GM19023 (cell line): ENCODE results near the gene SALL4.
"Not testable (repeated sequence)": the region's sequence is repeated elsewhere in the genome, so short reads cannot be mapped to it uniquely, and the experiment has no call there.

Experiments
- ATAC-seq: cut with Tn5 transposase; IDR thresholded peaks from one replicate; pipeline ENCODE4 v1.9.1; 2021; ENCODE audit warnings: mild to moderate bottlenecking, moderate library complexity; ENCODE audit not compliant: unreplicated experiment

The SALL4 gene

DNA sequence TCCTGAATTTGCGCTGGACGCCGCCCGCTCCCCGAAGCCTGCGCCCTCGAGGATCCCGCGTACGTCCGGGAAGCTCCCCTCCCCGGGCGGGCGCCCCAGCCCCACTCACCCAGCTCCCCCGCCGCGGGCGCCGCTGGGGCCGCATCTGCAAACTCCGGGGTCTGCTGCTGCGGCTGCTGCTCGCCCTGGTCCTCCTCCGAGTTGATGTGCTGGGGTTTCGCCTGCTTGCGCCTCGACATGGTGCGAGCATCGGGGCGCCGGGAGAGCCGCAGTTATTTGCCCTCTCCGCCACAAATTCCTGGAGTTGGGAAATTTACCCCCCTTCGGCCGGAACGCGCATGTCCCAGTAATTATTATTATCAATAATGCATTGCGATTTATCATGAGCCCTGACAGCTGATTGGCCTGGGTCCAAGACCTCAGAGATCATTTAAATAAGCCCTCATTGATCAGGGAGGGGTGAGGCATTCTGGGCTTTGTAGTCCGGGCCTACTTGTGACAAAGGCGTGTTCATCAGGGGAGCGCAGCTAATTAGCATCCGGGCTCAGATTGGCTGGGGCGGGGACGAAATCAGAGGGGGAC is at the start of gene SALL4:
SALL4 (minus strand) TSS at position 352 of the 582 bp plus-strand sequence; CDS start at position 239, 113 bp downstream.
- ATAC-seq = no peak

DNA sequence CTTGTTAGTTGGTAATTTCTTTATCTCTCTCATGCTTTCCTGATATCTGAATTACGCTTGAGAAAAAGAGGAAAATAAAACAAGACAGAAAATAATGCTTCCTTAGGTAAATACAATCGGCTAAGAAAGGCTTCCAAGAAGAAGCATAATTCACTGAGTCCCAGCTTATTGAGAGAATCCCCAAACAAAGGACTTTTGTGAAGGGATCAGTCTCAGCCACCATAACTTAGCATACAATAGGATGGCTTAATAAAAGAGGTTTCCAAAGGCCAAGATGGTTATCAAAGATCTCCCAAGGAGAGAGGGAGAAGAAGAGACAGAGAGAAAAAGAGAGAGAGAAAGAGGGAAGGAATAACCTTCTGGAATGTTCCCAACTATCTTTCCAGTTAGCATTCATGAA is 46.0 kb upstream of the SALL4 start:
- no peak for ATAC-seq

DNA sequence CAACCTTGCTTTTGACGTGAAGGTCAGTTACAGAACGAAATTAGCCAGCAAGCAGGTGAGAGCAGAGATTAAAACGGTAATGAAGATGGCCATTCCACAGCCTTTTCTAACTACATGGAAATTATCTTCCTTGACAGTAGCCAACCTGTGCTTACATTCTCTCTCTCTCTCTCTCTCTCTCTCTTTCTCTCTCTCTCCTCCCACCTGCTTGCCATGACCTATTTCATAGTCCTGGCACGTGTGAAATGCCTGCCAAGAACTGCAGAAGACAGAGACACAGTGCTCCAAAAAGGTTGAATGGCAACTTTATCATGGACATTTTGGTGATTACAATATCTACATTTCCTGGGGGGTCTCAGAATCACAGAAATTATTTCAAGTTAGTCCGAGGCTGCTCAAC is 38.5 kb upstream of the SALL4 start:
- no peak for ATAC-seq

DNA sequence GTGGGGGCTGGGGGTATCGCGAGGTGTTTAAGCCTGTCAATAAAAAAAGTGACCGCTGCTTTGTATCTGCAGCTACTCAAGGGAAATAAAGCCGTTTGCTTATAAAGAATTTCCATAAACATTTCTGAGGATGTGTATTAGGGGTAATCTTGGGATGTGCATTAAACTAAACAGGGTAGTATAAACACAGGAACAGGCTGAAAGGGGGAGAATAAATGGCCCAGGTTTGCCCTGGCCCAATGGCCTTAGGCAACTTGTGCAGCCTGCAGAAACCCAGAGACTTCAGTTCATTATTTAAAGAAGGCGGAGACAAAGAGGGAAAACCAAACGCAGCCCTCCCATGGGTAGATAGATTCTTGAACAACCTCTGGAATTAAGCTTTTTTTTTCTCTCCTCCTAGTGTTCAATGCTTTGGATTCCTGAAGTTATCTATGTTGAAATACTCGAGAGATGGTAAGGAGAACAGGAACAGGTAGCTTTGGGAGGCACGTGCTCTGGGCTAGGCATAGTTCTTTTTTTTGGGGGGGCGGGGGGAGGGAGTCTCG is 35.6 kb upstream of the SALL4 start:
- ATAC-seq = no peak

DNA sequence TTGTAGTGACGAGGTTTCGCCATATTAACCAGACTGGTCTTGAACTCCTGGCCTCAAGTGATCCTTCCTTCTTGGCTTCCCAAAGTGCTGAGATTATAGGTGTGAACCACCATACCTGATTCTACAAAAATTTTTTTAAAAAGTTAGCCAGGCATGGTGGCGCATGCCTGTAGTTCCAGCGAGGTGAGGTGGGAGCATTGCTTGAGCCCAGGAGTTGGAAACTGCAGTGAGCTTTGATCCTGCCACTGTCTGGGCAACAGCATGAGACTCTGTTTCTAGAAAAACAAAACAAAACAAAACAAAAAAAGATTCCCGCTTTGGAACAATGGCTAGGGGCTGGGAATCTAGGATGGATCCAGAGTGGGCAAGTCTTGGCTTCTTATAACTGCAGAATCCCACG is 35.1 kb upstream of the SALL4 start:
- ATAC-seq = no peak

DNA sequence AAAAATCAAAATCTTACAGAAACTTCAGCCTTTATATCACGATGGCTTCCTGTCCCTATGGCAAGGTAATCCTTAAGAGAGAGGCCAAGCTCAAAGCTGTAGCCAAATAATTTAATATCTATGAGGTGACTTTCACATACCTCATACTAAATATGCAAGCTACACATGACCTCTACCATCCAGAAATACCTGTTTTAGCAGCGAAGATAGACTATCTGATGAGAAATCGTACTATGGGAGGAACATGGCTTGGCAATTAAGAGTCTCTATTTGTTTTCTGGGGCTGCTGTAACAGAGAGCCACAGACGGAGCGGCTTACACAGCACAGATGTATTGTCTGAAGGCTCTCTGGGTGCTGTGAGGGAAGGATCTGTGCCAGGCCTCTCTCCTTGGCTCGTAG is 31.0 kb upstream of the SALL4 start:
- ATAC-seq = no peak

DNA sequence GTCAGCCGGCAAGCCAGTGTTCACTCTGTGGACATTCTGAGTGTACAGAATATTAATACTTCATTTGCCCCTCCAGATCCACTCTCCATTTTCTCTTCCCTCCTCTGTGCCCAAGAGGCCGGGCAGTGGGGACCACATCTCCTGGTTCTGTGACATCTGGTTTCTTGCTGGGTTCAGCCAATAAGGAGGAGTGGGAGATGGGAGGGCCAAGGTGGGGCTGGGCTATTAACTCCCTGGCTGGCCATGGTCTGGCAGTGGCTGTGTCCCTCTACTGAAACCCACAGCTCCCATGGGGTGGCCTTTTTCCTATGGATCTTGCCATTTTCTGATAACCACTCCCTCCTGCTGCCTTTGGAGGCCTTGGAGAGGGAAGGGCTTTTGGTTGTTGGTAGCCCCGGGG is 30.0 kb upstream of the SALL4 start:
- ATAC-seq = no peak

DNA sequence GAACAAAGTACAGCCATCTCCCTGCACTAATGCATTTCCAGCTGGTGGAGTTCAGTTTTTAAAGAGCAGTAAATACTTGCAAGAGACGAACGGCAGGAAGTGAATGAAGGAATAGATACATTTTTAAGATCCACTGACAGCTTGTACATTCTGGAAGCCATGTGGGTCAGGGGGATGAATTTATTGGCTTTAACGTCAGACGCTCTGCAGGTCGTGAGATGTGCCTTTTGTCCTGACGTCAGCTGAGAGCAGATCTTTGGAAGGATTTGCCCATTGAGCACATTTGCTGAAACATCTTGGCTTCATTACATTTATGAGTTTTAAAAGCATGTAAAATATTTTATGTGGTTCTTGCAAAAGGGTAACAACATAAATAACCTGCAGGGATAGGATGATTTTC is 29.5 kb upstream of the SALL4 start:
- ATAC-seq = no peak

DNA sequence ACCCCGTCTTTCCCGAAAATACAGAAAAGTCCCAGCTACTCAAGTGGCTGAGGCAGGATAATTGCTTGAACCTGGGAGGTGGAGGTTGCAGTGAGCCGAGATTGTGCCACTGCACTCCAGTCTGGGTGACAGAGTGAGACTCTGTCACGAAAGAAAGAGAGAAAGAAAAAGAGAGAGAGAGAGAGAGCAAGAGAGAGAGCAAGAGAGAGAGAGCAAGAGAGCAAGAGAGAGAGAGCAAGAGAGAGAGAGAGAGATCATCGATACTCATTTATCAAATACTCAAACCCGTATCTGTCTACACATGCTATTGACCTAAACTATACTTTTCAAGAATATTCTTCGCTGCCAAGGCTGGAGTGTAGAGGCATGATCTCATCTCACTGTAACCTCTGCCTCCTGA is 28.2 kb upstream of the SALL4 start:
- ATAC-seq = no peak

DNA sequence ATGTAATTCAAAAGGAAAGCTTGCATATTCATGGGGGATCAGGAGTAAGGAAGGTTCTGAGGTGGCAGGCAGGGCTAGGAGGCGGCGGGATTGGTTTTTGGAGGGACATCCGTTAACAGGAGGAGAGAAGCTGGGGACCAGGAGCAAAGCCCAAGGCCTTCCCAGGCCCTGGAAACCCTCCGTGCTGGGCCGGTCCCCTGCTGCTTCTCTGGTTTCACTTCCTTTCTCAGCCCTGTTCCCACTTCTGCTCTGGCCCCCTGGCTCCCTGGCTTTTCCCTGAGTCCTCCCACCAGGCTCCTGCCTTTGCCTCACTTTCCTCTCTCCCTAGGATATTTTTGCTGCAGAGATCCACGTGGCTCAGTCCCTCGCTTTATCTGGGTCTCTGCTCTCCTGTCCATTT is 26.4 kb upstream of the SALL4 start:
- ATAC-seq = no peak

DNA sequence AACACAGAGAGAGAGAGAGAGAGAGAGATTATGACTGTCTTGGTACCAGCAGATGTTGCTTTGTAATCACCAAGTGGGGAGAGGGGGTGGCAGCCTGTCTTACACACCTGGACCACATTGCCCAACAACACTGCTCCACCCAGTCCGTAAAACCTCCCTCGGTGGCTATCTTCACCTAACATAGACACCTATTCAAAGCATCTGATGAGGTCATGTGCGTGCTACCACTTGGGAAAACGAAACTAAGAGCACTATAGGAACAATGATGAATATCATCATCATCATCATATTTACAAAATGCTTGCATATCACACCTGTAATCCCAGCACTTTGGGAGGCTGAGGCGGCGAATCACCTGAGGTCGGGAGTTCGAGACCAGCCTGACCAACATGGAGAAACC is 24.1 kb upstream of the SALL4 start:
- ATAC-seq = no peak

DNA sequence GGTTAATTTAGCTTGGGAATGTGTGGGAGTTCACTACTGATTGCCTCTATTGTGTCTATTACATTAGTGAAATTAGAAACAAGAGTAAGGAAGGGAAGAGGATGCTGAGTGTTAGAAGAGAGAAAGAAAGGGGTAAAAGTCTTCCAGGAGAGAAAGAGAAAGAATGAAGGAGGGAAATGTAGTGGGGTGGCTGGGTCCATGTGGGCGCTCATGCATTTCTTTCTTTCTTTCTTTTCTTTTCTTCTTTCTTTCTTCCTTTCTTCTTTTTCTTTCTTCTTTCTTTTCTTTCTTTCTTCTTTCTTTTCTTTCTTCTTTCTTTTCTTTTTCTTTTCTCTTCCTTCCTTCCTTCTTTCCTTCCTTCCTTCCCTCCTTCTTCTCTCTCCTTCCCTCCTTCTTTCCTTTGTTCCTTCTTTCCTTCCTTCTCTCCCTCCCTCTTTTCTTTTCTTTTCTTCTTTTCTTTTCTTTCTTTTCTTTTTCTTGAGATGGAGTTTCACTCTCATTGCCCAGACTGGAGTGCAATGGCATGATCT is 16.2 kb upstream of the SALL4 start:
- no peak for ATAC-seq

DNA sequence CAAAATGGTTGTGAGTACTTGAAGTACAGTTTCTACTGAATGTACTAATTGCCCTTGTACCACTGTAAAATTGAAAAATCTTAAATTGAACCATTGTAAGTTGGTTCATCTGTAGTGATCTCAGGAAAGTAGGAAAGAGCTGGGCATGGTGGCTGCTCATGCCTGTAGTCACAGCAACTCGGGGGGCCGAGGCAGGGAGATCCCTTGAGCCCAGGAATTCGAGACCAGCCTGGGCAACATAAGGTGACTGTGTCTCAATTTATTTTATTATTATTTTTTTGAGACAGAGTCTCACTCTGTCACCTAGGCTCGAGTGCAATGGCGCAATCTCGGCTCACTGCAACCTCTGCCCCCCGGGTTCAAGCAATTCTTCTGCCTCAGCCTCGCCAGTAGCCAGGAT is 14.5 kb upstream of the SALL4 start:
- ATAC-seq = not testable (repeated sequence)

DNA sequence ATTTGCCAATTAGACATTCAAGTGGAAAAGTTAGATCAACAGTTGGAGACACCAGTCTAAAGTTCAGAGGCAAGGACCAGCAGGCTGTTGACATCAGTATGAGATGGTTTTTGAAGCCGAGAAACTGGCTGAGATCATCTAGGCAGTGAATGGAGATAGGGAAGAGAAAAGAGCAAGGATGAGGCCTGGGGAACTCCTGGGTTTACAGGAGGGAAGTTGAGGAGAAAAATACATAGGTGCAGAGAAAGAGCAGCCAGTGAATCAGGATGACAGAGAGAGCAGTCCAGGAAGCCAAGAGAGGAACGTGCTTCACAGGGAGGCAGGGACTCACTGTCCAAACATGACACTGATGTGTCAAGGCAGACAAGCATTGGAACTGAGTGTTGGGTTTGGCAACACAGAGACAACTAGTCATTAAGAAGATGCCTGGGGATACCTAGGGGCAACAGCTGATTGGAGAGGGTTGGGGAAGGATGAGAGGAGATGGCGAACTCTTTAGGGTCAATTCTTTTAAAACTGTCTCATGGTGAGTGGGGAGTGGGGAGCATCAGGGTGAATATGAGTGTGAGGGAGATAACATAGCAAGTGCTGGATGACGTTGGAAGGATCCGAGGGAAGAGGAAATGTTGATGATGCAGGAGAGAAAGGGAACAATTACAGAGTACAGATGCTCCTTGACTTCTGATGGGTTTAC is 13.2 kb upstream of the SALL4 start:
- ATAC-seq = no peak

DNA sequence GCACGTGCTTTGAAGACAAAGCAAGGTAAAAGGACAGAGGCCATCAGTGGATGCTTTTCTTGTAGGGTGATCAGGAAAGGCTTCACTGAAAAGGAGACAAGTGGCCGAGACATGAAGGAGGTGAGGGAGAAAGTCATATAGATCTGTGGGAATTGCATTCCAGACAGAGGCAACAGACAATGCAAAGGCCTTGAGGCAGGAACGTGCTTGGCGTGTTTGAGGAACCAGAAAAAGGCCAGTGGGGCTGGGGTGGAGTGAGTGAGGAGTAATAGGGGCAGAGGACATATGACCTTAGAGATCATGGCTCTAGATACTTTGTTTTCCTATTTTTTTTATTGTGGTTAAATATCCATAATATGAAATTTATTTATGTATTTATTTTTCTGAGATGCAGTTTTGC is 10.5 kb upstream of the SALL4 start:
- no peak for ATAC-seq

DNA sequence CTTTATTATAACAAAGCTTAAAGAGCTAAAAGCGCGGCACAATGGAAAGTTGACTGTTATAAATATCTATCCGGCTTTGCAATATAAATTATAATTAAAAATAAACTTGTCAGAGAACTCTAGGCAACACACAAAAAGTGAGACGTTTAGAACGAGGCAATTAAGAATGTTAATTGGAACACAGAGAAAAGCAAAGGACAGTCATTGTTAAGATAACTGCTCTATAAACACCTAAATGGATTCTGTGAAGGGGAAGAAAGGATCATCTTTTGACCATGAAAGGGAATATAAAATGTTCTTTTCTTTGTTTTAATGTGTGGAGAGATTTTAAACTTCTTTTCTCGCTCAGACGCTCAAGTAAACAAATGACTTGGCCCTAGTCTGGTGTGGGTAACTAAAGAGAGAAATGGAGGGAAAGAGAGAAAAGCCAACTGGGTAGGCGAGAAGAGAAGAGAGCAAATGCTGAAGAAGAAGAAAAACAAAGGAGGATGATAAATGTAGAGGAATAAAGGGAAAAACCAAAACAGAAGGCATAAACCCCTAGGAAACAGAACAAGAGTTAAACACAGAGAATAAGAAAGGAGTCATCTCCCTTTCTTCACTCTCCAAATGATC is 9.3 kb upstream of the SALL4 start:
- no peak for ATAC-seq

DNA sequence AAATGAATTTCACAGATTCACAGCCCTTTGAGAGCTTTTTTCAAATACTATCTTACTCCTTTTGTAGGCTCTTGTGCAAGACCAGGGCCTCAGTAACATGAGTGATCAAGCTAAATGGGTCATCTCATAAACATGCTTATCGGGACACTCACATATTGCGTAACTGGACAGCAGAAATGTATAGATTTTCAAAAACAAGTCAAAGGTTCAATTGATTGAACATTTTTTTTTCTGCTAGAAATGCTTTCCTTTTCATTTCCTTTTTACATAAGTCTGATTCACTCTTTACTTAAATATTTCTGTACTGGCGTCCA is 8.7 kb upstream of the SALL4 start:
- ATAC-seq = no peak

DNA sequence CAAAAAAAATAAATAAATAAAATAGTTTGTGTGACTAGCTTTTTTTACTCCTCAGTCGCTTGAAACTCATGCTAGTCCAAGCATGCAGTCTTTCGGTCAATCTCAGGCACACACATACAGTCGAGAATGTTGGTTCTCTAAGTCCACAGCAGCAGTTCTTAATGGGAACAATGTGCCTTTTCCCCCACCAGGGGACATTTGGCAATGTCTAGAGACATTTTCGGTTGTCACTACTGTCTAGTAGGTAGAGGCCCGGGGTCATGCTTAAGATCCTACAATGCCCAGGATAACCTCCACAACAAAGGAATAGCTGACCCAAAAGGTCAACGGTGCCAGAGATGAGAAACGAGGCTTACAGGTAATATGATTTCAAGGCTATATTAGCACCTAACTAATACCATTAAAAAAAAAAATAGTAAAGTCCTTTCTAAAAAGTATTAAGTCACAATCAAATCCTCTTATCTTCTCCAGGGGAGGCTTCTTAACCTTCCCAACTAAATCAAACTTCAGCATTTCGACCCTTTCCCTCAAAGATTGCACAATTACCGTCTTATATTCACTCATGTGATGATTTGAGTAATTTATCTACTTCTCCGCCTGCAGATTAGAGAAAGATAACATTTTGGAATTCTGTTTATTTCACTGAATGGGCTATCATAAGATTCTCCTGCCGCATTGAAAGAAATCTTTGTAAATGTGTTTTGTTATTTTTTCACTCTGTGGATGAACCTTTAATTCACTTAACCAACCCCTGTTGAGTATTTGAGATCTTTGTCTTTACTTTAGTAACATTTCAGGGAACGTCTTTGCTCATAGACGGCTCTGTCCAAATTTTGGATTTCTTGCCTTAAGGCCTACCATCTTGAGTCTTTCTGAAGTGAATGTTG is 8.1 kb upstream of the SALL4 start:
- ATAC-seq = no peak

DNA sequence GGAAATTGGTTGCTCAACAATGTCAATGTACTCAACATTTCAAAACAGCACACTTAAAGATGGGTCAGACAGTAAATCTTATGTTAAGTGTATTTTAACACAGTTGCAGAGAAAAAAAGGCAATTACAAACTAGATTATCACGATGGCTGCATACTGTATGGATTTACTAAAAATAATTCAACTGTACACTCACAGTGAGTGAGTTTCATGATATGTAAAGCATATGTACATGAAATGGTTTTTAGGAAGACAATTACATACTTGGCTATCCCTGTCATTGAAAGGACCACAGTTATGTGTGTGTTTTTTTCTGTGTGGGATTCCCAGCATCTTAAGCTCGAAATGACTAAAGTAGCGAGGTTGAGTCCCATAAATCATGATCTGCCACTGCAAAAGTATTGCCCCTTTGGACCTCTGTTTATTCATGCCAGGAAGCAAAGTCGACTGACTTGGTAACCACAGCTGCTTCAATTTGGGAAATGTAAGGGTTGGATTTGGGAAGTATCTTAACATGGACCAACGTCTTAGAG is 5.5 kb upstream of the SALL4 start:
- no peak for ATAC-seq

DNA sequence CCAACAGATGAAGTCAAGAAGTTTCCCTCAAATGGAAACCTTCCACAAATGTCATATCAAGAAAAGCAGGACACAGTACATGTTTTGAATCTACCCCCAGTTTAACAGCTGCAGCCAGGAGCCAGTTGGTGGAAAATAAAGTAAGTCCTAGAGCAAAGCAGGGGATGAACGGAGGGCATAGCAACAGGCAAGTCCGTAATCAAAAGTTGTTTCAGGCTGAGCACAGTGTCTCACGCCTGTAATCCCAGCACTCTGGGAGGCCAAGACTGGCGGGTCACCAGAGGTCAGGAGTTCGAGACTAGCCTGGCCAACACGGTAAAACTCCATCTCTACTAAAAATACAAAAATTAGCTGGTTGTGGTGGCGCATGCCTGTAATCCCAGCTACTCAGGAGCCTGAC is 2.4 kb upstream of the SALL4 start:
- ATAC-seq = no peak
